Cardiac muscle cell (in vitro differentiated cells and primary cell): ENCODE data around the gene SPAG16. TPM values are rescaled to one million over a fixed set of nuclear protein-coding genes. Genes with fewer than 3 reads are reported as not detected.

ENCODE experiments used
- DNase-seq, 2 donors: peaks; one replicate each; pipeline versions ENCODE4 v3.0.0 to v3.0.0-alpha.2; 2010 to 2017; ENCODE audit warnings: low read depth in 1 of 2, low spot score in 1 of 2
- H3K27ac ChIP-seq: fragments of 200-600 bp; sonication (generic); 2 replicates; pipeline ENCODE4 v1.5.1; 2016
- H3K27me3 ChIP-seq: fragments of 200-600 bp; sonication (generic); 2 replicates; pipeline ENCODE4 v1.6.0; 2016; ENCODE audit warnings: control low read depth
- H3K36me3 ChIP-seq: fragments of 200-600 bp; sonication (generic); 2 replicates; pipeline ENCODE4 v1.5.1; 2016; ENCODE audit warnings: control low read depth
- H3K4me1 ChIP-seq: fragments of 200-600 bp; sonication (generic); 2 replicates; pipeline ENCODE4 v1.8.1; 2017; ENCODE audit warnings: low read depth, mild to moderate bottlenecking, mixed run types
- H3K4me3 ChIP-seq: fragments of 200-600 bp; sonication (generic); 2 replicates; pipeline ENCODE4 v1.5.1; 2016; ENCODE audit warnings: mild to moderate bottlenecking
- H3K9me3 ChIP-seq: fragments of 200-600 bp; sonication (generic); 2 replicates; pipeline ENCODE4 v1.5.1; 2017; ENCODE audit warnings: low read depth, mild to moderate bottlenecking, control low read depth
- polyA plus RNA-seq: library from polyadenylated mRNA; unstranded; fragments of >200 nt; fragmentation: Nextera tagmentation; extraction: Ambion mirVana; gene quantifications from 2 replicates; pipeline ENCODE4 v1.2.1, GENCODE V29; 2016
- total RNA-seq: library from RNA; depleted of rRNA; stranded (reverse); fragments of >200 nt; gene quantifications from 2 replicates; pipeline ENCODE4 v1.2.3, GENCODE V29; 2016
- TF ChIP-seq, protein P1 (sequence below): IDR thresholded peaks from 2 replicates; pipeline ENCODE4 v1.5.1; 2012; ENCODE audit warnings: low read depth, mild to moderate bottlenecking, low read length

Gene SPAG16
- total and polyA plus RNA-seq, 2 experiments from 2014 or later: 32.8 to 57.9 TPM

DNA sequence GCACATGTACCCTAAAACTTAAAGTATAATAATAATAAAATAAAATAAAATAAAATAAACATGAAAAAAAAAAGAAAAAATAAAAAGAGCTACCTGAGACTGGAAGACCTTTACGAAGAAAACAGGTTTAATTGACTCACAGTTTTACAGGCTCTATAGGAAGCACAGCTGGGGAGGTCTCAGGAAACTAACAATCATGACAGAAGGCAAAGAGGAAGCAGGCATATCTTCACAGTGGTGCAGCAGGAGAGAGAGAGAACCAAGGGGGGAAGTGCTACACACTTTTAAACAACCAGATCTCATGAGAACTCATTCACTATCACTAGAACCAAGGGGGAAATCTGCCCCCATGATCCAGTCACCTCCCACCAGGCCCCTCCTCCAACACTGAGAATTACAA lies 747.3 kb downstream of the SPAG16 start:
- TF ChIP-seq, protein P1, sequence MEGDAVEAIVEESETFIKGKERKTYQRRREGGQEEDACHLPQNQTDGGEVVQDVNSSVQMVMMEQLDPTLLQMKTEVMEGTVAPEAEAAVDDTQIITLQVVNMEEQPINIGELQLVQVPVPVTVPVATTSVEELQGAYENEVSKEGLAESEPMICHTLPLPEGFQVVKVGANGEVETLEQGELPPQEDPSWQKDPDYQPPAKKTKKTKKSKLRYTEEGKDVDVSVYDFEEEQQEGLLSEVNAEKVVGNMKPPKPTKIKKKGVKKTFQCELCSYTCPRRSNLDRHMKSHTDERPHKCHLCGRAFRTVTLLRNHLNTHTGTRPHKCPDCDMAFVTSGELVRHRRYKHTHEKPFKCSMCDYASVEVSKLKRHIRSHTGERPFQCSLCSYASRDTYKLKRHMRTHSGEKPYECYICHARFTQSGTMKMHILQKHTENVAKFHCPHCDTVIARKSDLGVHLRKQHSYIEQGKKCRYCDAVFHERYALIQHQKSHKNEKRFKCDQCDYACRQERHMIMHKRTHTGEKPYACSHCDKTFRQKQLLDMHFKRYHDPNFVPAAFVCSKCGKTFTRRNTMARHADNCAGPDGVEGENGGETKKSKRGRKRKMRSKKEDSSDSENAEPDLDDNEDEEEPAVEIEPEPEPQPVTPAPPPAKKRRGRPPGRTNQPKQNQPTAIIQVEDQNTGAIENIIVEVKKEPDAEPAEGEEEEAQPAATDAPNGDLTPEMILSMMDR: no peak
- no peaks in the 10 kb centered on the region for H3K36me3 ChIP-seq
- no peaks in the 10 kb centered on the region for H3K4me1 ChIP-seq
- no peak overlapping the region for H3K4me3 ChIP-seq
- no peak overlapping the region for H3K27ac ChIP-seq
- H3K9me3 ChIP-seq: no peaks in the 10 kb centered on the region
- DNase-seq: no peak
- no peaks in the 10 kb centered on the region for H3K27me3 ChIP-seq

- no peak overlapping the region for H3K4me3 ChIP-seq
- no peaks in the 10 kb centered on the region for H3K9me3 ChIP-seq
- no peaks in the 10 kb centered on the region for H3K4me1 ChIP-seq
- TF ChIP-seq, protein P1: no peak
- no peak for DNase-seq
- H3K36me3 ChIP-seq: no peaks in the 10 kb centered on the region
- no peaks in the 10 kb centered on the region for H3K27me3 ChIP-seq
- H3K27ac ChIP-seq: no peak overlapping the region
These were observed 750.2 kb downstream of the SPAG16 start for GRCh38 chr2:214034417-214034816.

- Histone ChIP-seq H3K9me3 (no peaks in the 10 kb centered on the region), H3K36me3 (no peaks in the 10 kb centered on the region), H3K4me1 (no peaks in the 10 kb centered on the region), H3K27me3 (no peaks in the 10 kb centered on the region), H3K4me3 (no peak overlapping the region), H3K27ac (no peak overlapping the region)
- TF ChIP-seq, protein P1: no peak
- DNase-seq: no peak
These were observed 751.0 kb downstream of the SPAG16 start for GRCh38 chr2:214035091-214035852.

- Histone ChIP-seq H3K9me3 (no peaks in the 10 kb centered on the region), H3K27me3 (no peaks in the 10 kb centered on the region), H3K4me1 (no peaks in the 10 kb centered on the region), H3K27ac (no peak overlapping the region), H3K36me3 (no peaks in the 10 kb centered on the region), H3K4me3 (no peak overlapping the region)
- no peak for DNase-seq
- TF ChIP-seq, protein P1: no peak
These were observed 751.7 kb downstream of the SPAG16 start for GRCh38 chr2:214035921-214036320.

DNA sequence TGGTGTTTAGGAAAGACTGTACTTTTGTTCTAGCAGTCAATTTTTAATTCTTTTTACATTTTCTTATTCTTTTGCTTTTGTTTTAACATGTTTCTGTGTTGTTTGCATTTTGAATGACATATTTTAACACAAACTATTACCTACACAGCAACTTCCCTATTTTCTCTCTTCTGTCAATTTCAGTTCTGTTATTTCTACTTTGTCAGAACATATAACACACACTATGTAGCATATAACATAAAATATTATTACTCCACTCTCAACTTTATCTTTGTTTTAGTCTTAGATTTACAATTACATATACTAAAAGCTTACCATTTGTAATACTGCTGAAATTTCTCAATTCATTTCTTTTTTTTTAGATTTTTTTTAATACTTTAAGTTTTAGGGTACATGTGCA lies 753.9 kb downstream of the SPAG16 start:
- no peaks in the 10 kb centered on the region for H3K4me1 ChIP-seq
- H3K9me3 ChIP-seq: no peaks in the 10 kb centered on the region
- DNase-seq: no peak
- H3K27me3 ChIP-seq: no peaks in the 10 kb centered on the region
- H3K27ac ChIP-seq: no peak overlapping the region
- no peaks in the 10 kb centered on the region for H3K36me3 ChIP-seq
- no peak overlapping the region for H3K4me3 ChIP-seq
- TF ChIP-seq, protein P1: no peak
